SHP77 (cell line): Measurements from ENCODE around the gene LDLRAP1.

Experiments used
- DNase-seq, 2 experiments: peaks; one replicate each; lab custom pipeline; 2025; lab: John Stamatoyannopoulos, UW

The LDLRAP1 gene

GRCh38 chr1:25524568-25525360, 18.6 kb upstream of the LDLRAP1 start:
- no peak for DNase-seq

- no peak for DNase-seq
Measured at GRCh38 chr1:25525361-25525688, 18.1 kb upstream of the LDLRAP1 start.

- no peak for DNase-seq
Measured at GRCh38 chr1:25526753-25527152, 16.7 kb upstream of the LDLRAP1 start.

- no peak for DNase-seq
Measured at GRCh38 chr1:25527226-25527846, 16.1 kb upstream of the LDLRAP1 start.

- DNase-seq: no peak
Measured at GRCh38 chr1:25527946-25528595, 15.3 kb upstream of the LDLRAP1 start.

GRCh38 chr1:25528881-25529517, 14.4 kb upstream of the LDLRAP1 start:
- DNase-seq: no peak

- no peak for DNase-seq
Measured at GRCh38 chr1:25529518-25530185, 13.8 kb upstream of the LDLRAP1 start.

GRCh38 chr1:25530186-25531081, 13.0 kb upstream of the LDLRAP1 start:
- no peak for DNase-seq

- DNase-seq: no peak
Measured at GRCh38 chr1:25531082-25531461, 12.3 kb upstream of the LDLRAP1 start.

GRCh38 chr1:25532970-25533369, 10.4 kb upstream of the LDLRAP1 start:
- DNase-seq: no peak

GRCh38 chr1:25533775-25534409, 9.5 kb upstream of the LDLRAP1 start:
- DNase-seq: no peak

GRCh38 chr1:25534410-25534788, 9.0 kb upstream of the LDLRAP1 start:
- DNase-seq: no peak

GRCh38 chr1:25536124-25536523, 7.3 kb upstream of the LDLRAP1 start:
- no peak for DNase-seq

GRCh38 chr1:25537153-25537831, 6.1 kb upstream of the LDLRAP1 start:
- DNase-seq: no peak

GRCh38 chr1:25538191-25538767, 5.1 kb upstream of the LDLRAP1 start:
- no peak for DNase-seq

GRCh38 chr1:25540750-25541342, 2.6 kb upstream of the LDLRAP1 start:
- DNase-seq: no peak

GRCh38 chr1:25541425-25541824, 2.0 kb upstream of the LDLRAP1 start:
- DNase-seq: no peak

- DNase-seq: no peak
Measured at GRCh38 chr1:25541889-25542658, 1.3 kb upstream of the LDLRAP1 start.

GRCh38 chr1:25543005-25543424, 391 bp upstream of the LDLRAP1 start:
- DNase-seq: no peak
